ENCODE data around the gene C22orf39.
"Not testable (repeated sequence)": the region's sequence is repeated elsewhere in the genome, so short reads cannot be mapped to it uniquely, and the experiment has no call there.

Gene C22orf39

DNA sequence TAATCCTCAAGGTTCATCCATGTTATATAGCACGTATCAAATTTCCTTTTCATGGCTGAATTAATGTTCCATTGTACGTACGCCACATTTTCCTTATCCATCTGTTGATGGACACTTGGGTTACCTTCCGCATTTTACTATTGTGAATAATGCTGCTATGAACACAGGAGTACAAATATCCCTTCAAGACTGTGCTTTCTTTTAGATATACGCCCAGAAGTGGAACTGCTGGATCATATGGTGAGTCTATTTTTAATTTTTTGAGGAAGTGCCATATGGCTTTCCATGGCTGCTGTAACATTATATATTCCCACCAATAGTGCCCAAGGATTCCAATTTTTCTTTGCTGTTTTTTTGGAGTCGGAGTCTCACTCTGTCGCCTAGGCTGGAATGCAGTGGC lies 9.2 kb downstream of the C22orf39 start:
- TF ChIP-seq, protein P1, sequence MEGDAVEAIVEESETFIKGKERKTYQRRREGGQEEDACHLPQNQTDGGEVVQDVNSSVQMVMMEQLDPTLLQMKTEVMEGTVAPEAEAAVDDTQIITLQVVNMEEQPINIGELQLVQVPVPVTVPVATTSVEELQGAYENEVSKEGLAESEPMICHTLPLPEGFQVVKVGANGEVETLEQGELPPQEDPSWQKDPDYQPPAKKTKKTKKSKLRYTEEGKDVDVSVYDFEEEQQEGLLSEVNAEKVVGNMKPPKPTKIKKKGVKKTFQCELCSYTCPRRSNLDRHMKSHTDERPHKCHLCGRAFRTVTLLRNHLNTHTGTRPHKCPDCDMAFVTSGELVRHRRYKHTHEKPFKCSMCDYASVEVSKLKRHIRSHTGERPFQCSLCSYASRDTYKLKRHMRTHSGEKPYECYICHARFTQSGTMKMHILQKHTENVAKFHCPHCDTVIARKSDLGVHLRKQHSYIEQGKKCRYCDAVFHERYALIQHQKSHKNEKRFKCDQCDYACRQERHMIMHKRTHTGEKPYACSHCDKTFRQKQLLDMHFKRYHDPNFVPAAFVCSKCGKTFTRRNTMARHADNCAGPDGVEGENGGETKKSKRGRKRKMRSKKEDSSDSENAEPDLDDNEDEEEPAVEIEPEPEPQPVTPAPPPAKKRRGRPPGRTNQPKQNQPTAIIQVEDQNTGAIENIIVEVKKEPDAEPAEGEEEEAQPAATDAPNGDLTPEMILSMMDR (IDR thresholded peaks at IDR 0.05; ENCODE audit: low read depth, low read length, missing control alignments): no peak
- DNase-seq (ENCODE audit: extremely low read depth, low read depth): no peak
- H3K4me3 ChIP-seq (replicated peaks; ENCODE audit: low read depth, low read length): no peak overlapping the region

DNA sequence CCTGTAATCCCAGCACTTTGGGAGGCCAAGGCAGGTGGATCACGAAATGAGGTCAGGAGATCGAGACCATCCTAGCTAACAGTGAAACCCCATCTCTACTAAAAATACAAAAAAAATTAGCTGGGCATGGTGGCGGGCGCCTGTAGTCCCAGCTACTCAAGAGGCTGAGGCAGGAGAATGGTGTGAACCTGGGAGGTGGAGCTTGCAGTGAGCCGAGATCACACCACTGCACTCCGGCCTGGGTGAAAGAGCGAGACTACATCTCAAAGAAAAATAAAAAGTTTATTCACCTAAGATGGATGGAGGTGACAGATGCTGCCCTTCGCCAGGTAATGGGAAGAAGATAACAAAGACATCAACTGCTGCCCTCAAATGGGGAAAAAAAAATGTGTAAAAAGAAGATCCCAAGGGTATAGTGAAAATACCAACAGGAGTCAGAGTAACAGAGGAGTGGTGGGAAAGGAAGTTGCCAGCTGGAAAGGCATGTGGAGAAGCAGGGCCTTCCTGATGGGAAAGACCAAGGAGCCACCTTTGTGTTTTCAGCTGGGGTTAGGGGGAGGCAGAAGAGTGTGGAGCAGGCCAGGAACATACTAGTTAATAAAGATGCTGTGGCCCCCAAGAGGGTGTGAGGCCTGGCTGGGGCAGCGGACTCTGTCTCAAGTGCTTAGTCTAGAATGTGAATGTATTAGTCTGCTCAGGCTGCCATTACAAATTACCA lies 10.9 kb downstream of the C22orf39 start:
- not testable (repeated sequence) for DNase-seq (ENCODE audit: extremely low read depth, low read depth); H3K4me3 ChIP-seq (replicated peaks; ENCODE audit: low read depth, low read length)

DNA sequence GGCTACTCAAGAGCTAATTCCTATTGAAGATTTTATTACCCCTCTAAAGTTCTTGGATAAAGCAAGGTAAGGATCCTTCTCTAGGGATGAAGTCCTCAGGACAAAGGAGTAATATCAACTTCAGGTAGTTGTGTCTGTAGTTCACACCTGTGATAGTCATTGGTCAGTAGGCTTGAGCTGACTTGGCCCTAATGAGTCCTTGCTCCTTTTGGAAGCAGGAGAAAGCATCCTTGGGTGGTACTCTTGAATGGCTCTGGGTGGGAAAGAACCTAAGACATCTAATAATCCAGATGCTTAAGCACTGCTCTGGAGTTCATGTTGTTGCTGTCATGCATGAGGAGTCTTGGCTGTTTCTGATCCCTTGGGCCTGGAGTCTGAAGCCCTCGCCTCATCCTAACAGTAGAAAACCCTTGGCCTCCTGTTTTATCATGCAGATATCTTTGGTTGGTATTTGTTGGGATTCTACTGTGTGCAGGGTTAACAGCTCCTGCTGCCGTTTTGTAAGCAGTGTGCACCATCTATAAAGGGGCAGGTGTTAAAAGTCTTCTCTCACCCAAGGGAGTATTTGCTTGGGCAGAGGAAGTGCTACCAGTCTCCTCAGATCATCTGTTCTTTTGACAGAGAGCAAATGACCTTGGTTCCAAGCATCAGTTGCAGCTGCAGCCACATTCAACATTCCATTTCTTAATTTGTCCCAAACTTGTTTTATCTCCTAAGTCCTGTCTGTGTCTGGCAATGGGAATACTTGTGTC lies 12.5 kb downstream of the C22orf39 start:
- TF ChIP-seq, protein P1 (IDR thresholded peaks at IDR 0.05; ENCODE audit: low read depth, low read length, missing control alignments): no peak
- DNase-seq (ENCODE audit: extremely low read depth, low read depth): no peak
- no peak overlapping the region for H3K4me3 ChIP-seq (replicated peaks; ENCODE audit: low read depth, low read length)

DNA sequence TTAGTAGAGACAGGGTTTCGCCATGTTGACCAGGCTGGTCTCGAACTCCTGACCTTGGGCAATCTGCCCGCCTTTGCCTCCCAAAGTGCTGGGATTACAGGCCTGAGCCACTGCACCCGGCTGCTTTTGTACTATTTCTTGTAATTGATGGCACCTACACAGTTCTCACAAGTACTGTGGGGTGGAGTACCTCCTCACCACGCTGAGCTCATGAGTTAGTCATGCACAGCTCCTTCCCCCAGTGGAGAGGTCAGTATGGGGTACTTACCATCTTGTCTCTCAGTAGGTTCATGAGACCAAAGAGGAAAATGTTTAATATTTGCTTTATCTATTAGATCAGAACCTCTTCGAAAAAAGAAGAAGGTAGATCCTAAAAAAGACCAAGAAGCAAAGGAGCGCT lies 13.1 kb downstream of the C22orf39 start:
- no peak overlapping the region for H3K4me3 ChIP-seq (replicated peaks; ENCODE audit: low read depth, low read length)
- DNase-seq (ENCODE audit: extremely low read depth, low read depth): no peak
- TF ChIP-seq, protein P1 (IDR thresholded peaks at IDR 0.05; ENCODE audit: low read depth, low read length, missing control alignments): no peak

DNA sequence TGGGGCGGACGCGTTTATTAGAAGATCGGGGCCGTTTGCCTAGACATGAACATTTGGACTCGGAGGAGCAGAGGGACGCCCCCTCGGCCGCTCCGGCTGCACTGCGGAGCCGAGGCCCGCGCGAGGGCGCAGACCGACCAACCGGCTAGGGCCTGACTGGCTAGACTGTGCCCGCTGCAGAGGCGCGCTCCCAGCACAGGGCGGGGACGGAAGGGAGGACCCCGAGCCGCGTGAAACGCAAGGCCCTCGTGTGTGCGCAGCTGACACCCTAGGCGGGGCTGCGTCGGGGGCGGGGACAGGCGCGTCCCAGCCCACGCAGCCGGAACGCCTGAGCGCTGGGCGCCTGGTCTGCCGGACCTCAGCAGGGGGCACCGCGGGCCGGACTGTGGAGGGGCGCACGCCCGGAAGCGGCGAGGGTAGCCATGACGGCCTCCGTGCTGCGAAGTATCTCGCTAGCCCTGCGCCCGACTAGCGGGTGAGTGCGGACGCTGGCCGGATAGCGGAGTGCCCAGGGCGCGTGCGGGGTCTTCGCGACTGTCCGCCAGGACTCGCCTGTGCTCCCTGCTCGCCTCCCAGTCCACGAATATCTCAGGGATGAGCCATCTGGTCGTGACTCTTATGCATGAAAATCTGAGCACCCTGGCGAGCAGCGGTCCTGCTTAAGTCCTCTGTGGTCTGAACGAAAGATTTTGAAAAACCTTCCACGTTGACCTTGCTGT lies 15.2 kb downstream of the C22orf39 start, which contains the start of gene MRPL40:
MRPL40 (plus strand) TSS at position 413 of the 719 bp plus-strand sequence; CDS start at position 423, 10 bp downstream.
- TF ChIP-seq, protein P1 (IDR thresholded peaks at IDR 0.05; ENCODE audit: low read depth, low read length, missing control alignments): no peak
- peak within 1 kb of the TSS; percentile 95 for H3K4me3 ChIP-seq (replicated peaks; ENCODE audit: low read depth, low read length)
- peak; percentile 77 for DNase-seq (ENCODE audit: extremely low read depth, low read depth)

DNA sequence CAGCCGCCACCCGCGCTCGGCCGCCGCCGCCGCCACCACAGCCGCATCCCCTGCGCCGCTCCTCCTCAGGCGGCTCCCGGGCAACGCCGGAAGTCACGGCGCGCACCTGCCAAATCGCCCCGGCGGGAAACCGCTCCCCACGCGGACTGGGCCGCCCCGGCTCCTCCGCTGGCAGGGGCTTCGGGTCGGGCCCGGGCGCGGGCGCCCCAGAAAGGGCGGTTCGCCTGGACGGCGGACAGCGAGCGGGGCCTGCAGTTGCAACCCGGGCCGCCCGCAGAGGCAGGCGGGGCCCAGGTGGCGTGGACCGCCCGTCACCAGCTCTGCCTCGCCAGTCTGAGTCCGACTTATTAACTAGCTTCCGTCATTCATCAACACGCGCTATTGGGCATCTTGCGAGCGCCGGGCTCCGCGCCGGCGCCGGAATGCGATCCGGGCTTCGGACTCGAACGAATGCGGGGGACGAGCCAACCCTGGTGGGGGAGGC lies 15.8 kb downstream of the C22orf39 start, which contains the start of gene HIRA:
HIRA (minus strand) TSS at position 85 of the 484 bp plus-strand sequence. CDS start 257 bp downstream, outside the sequence.
- no peak for DNase-seq (ENCODE audit: extremely low read depth, low read depth)
- H3K4me3 ChIP-seq (replicated peaks; ENCODE audit: low read depth, low read length): peak within 1 kb of the TSS; percentile 95
- TF ChIP-seq, protein P1 (IDR thresholded peaks at IDR 0.05; ENCODE audit: low read depth, low read length, missing control alignments): no peak
